SK-N-SH treated with all-trans-retinoic acid at 6 μM for 48 hours (cell line): Measurements from ENCODE around the gene PRORP.

Experiments used
- ARNTL ChIP-seq: fragments of 450-650 bp; formaldehyde crosslinking; IDR thresholded peaks from 2 replicates; pipeline ENCODE4 v1.5.0; 2020; ENCODE audit warnings: low read depth, mild to moderate bottlenecking, moderate library complexity, borderline replicate concordance
- ESRRG ChIP-seq: fragments of 250-450 bp; sonication (Bioruptor Pico); IDR thresholded peaks from 2 replicates; pipeline ENCODE4 v1.6.1; 2021; ENCODE audit warnings: mild to moderate bottlenecking
- POU6F1 ChIP-seq: fragments of 250-450 bp; sonication (Bioruptor Pico); IDR thresholded peaks from 2 replicates; pipeline ENCODE4 v1.8.0; 2021; ENCODE audit warnings: low read depth, mild to moderate bottlenecking, moderate library complexity, borderline replicate concordance
- PPARA ChIP-seq: fragments of 250-450 bp; sonication (Bioruptor Pico); IDR thresholded peaks from 2 replicates; pipeline ENCODE4 v1.5.0; 2020; ENCODE audit warnings: mild to moderate bottlenecking, borderline replicate concordance
- RARB ChIP-seq: fragments of 250-450 bp; sonication (Bioruptor Pico); IDR thresholded peaks from 2 replicates; pipeline ENCODE4 v1.8.0; 2021; ENCODE audit warnings: mild to moderate bottlenecking, moderate library complexity
- TCF4 ChIP-seq: fragments of 250-450 bp; sonication (Bioruptor Pico); IDR thresholded peaks from 2 replicates; pipeline ENCODE4 v1.8.0; 2021; ENCODE audit warnings: mild to moderate bottlenecking, moderate library complexity, borderline replicate concordance
- TOX ChIP-seq: fragments of 250-450 bp; sonication (Bioruptor Pico); IDR thresholded peaks from 2 replicates; pipeline ENCODE4 v1.8.0; 2021; ENCODE audit warnings: mild to moderate bottlenecking, moderate library complexity, borderline replicate concordance
- ZFP30 ChIP-seq: fragments of 450-650 bp; formaldehyde crosslinking; IDR thresholded peaks from 2 replicates; pipeline ENCODE4 v1.5.0; 2022; ENCODE audit warnings: mild to moderate bottlenecking, moderate library complexity
- ZNF8 ChIP-seq: fragments of 450-650 bp; formaldehyde crosslinking; IDR thresholded peaks from 2 replicates; pipeline ENCODE4 v1.5.0; 2020; ENCODE audit warnings: mild to moderate bottlenecking, moderate library complexity
- TF ChIP-seq, protein P1 (sequence below): fragments of 250-450 bp; sonication (Bioruptor Pico); IDR thresholded peaks from 2 replicates; pipeline ENCODE4 v1.5.1; 2020; ENCODE audit warnings: low read depth, mild to moderate bottlenecking, moderate library complexity
- TF ChIP-seq, protein P2 (sequence below): fragments of 250-450 bp; sonication (Bioruptor Pico); IDR thresholded peaks from 2 replicates; pipeline ENCODE4 v1.8.0; 2020; ENCODE audit warnings: mild to moderate bottlenecking, moderate library complexity, borderline replicate concordance
- TF ChIP-seq, protein P3 (sequence below): fragments of 250-450 bp; sonication (Bioruptor Pico); IDR thresholded peaks from 2 replicates; pipeline ENCODE4 v1.5.0; 2020; ENCODE audit warnings: mild to moderate bottlenecking, moderate library complexity

DNA sequence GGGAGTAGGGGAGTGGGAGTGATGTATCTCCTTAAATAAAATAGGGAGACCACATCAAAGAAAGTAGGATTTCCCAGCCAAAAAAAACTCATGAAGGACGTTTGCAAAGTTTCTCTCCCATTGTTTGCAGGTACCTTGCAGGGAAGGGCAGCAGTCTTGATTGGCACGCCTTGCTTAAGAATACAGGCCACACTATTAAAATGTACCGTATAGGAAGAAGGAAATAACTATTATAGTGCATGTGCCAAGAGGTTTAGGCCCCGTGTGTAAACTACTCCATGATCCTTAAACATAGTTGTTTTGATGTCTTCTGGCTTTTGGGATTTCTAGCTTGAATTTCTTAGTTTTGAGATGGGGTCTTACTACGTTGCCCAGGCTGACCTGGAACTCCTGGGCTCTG, 42.5 kb downstream of the PRORP start:
- TF ChIP-seq, protein P1, sequence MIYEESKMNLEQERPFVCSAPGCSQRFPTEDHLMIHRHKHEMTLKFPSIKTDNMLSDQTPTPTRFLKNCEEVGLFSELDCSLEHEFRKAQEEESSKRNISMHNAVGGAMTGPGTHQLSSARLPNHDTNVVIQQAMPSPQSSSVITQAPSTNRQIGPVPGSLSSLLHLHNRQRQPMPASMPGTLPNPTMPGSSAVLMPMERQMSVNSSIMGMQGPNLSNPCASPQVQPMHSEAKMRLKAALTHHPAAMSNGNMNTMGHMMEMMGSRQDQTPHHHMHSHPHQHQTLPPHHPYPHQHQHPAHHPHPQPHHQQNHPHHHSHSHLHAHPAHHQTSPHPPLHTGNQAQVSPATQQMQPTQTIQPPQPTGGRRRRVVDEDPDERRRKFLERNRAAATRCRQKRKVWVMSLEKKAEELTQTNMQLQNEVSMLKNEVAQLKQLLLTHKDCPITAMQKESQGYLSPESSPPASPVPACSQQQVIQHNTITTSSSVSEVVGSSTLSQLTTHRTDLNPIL = no peak
- TF ChIP-seq ESRRG (CRISPR knock-in tag) (no peak), ZNF8 (CRISPR knock-in tag) (no peak), PPARA (no peak), TCF4 (CRISPR knock-in tag) (no peak), POU6F1 (CRISPR knock-in tag) (no peak), TOX (no peak), RARB (CRISPR knock-in tag) (no peak), ARNTL (CRISPR knock-in tag) (no peak), ZFP30 (CRISPR knock-in tag) (no peak)
- TF ChIP-seq, protein P2, sequence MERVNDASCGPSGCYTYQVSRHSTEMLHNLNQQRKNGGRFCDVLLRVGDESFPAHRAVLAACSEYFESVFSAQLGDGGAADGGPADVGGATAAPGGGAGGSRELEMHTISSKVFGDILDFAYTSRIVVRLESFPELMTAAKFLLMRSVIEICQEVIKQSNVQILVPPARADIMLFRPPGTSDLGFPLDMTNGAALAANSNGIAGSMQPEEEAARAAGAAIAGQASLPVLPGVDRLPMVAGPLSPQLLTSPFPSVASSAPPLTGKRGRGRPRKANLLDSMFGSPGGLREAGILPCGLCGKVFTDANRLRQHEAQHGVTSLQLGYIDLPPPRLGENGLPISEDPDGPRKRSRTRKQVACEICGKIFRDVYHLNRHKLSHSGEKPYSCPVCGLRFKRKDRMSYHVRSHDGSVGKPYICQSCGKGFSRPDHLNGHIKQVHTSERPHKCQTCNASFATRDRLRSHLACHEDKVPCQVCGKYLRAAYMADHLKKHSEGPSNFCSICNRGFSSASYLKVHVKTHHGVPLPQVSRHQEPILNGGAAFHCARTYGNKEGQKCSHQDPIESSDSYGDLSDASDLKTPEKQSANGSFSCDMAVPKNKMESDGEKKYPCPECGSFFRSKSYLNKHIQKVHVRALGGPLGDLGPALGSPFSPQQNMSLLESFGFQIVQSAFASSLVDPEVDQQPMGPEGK = no peak
- TF ChIP-seq, protein P3, sequence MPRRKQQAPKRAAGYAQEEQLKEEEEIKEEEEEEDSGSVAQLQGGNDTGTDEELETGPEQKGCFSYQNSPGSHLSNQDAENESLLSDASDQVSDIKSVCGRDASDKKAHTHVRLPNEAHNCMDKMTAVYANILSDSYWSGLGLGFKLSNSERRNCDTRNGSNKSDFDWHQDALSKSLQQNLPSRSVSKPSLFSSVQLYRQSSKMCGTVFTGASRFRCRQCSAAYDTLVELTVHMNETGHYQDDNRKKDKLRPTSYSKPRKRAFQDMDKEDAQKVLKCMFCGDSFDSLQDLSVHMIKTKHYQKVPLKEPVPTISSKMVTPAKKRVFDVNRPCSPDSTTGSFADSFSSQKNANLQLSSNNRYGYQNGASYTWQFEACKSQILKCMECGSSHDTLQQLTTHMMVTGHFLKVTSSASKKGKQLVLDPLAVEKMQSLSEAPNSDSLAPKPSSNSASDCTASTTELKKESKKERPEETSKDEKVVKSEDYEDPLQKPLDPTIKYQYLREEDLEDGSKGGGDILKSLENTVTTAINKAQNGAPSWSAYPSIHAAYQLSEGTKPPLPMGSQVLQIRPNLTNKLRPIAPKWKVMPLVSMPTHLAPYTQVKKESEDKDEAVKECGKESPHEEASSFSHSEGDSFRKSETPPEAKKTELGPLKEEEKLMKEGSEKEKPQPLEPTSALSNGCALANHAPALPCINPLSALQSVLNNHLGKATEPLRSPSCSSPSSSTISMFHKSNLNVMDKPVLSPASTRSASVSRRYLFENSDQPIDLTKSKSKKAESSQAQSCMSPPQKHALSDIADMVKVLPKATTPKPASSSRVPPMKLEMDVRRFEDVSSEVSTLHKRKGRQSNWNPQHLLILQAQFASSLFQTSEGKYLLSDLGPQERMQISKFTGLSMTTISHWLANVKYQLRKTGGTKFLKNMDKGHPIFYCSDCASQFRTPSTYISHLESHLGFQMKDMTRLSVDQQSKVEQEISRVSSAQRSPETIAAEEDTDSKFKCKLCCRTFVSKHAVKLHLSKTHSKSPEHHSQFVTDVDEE (CRISPR knock-in tag) = no peak
